ENCODE data around the gene TROAP. TPM values are rescaled to one million over a fixed set of nuclear protein-coding genes. Genes with fewer than 3 reads are reported as not detected.

The TROAP gene
- total RNA-seq, 1 experiment from 2014 or later: 135 TPM

- H3K36me3 Mint-ChIP-seq (ENCODE audit: insufficient read depth, unreplicated experiment): peaks cover 24% of the 10 kb centered on the region
- Histone ChIP-seq H3K9me3 (no peaks in the 10 kb centered on the region), H3K4me3 (ENCODE audit: low read depth, low read length) (no peak overlapping the region), H3K4me1 (peaks cover 16% of the 10 kb centered on the region), H3K36me3 (ENCODE audit: control insufficient read depth, insufficient read depth, low read length) (peaks cover 4% of the 10 kb centered on the region), H3K27me3 (replicated peaks; ENCODE audit: control insufficient read depth, insufficient read depth, low read length) (no peaks in the 10 kb centered on the region)
- BruUV-seq (replicated peaks): no TSS peak
- DNase-seq: no peak
- ChIA-PET CTCF (interaction anchor here (0.6 to 2.6 kb wide), 5 partner anchors 10 to 165 kb away, joined by 3 to 15 read pairs (median 3); partner anchors contain the start of gene TROAP), POLR2A (no interaction called here)
- H3K27ac Mint-ChIP-seq (ENCODE audit: unreplicated experiment): no peak overlapping the region
- peak overlapping the region; percentile 90 for H3K4me3 Mint-ChIP-seq (ENCODE audit: unreplicated experiment)
- H3K9me3 Mint-ChIP-seq (ENCODE audit: unreplicated experiment): no peaks in the 10 kb centered on the region
- intact Hi-C loops (cut with micrococcal nuclease; ENCODE audit: unreplicated experiment): no loop called here
- H3K4me1 Mint-ChIP-seq (ENCODE audit: low read depth, unreplicated experiment): peaks cover 14% of the 10 kb centered on the region
- TF ChIP-seq, protein P1, sequence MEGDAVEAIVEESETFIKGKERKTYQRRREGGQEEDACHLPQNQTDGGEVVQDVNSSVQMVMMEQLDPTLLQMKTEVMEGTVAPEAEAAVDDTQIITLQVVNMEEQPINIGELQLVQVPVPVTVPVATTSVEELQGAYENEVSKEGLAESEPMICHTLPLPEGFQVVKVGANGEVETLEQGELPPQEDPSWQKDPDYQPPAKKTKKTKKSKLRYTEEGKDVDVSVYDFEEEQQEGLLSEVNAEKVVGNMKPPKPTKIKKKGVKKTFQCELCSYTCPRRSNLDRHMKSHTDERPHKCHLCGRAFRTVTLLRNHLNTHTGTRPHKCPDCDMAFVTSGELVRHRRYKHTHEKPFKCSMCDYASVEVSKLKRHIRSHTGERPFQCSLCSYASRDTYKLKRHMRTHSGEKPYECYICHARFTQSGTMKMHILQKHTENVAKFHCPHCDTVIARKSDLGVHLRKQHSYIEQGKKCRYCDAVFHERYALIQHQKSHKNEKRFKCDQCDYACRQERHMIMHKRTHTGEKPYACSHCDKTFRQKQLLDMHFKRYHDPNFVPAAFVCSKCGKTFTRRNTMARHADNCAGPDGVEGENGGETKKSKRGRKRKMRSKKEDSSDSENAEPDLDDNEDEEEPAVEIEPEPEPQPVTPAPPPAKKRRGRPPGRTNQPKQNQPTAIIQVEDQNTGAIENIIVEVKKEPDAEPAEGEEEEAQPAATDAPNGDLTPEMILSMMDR (IDR thresholded peaks at IDR 0.05; ENCODE audit: insufficient read depth in 1 of 2, low read depth in 1 of 2, low read length in 1 of 2, severe bottlenecking in 1 of 2, unreplicated experiment in 1 of 2): no peak
- H3K27me3 Mint-ChIP-seq (ENCODE audit: insufficient read depth, unreplicated experiment): no peaks in the 10 kb centered on the region
These were observed 26.2 kb downstream of the TROAP start for GRCh38 chr12:49349266-49349665.

GRCh38 chr12:49352351-49352750, 29.3 kb downstream of the TROAP start:
- no peak for DNase-seq
- H3K27ac Mint-ChIP-seq (ENCODE audit: unreplicated experiment): no peak overlapping the region
- H3K36me3 Mint-ChIP-seq (ENCODE audit: insufficient read depth, unreplicated experiment): peaks cover 16% of the 10 kb centered on the region
- H3K9me3 Mint-ChIP-seq (ENCODE audit: unreplicated experiment): no peaks in the 10 kb centered on the region
- ChIA-PET CTCF (interaction anchor here (1.1 kb wide), 1 partner anchor 21 kb away, joined by 5 read pairs; no protein-coding TSS in a partner anchor), POLR2A (interaction anchor here (1.1 kb wide), 1 partner anchor 15 kb away, joined by 3 read pairs; the partner anchor contains the start of gene SPATS2)
- Histone ChIP-seq H3K4me1 (peaks cover 13% of the 10 kb centered on the region), H3K36me3 (ENCODE audit: control insufficient read depth, insufficient read depth, low read length) (peaks cover 4% of the 10 kb centered on the region), H3K27me3 (replicated peaks; ENCODE audit: control insufficient read depth, insufficient read depth, low read length) (no peaks in the 10 kb centered on the region), H3K9me3 (no peaks in the 10 kb centered on the region), H3K4me3 (ENCODE audit: low read depth, low read length) (no peak overlapping the region)
- TF ChIP-seq, protein P1 (IDR thresholded peaks at IDR 0.05; ENCODE audit: insufficient read depth in 1 of 2, low read depth in 1 of 2, low read length in 1 of 2, severe bottlenecking in 1 of 2, unreplicated experiment in 1 of 2): no peak
- H3K27me3 Mint-ChIP-seq (ENCODE audit: insufficient read depth, unreplicated experiment): no peaks in the 10 kb centered on the region
- peaks cover 14% of the 10 kb centered on the region for H3K4me1 Mint-ChIP-seq (ENCODE audit: low read depth, unreplicated experiment)
- H3K4me3 Mint-ChIP-seq (ENCODE audit: unreplicated experiment): no peak overlapping the region
- intact Hi-C loops (cut with micrococcal nuclease; ENCODE audit: unreplicated experiment): no loop called here
- no TSS peak for BruUV-seq (replicated peaks)

GRCh38 chr12:49355913-49356312, 32.9 kb downstream of the TROAP start:
- POLR2A ChIA-PET: no interaction called here
- no peaks in the 10 kb centered on the region for H3K9me3 ChIP-seq
- DNase-seq: no peak
- H3K36me3 ChIP-seq (ENCODE audit: control insufficient read depth, insufficient read depth, low read length): peaks cover 3% of the 10 kb centered on the region
- H3K9me3 Mint-ChIP-seq (ENCODE audit: unreplicated experiment): no peaks in the 10 kb centered on the region
- no TSS peak for BruUV-seq (replicated peaks)
- H3K27me3 Mint-ChIP-seq (ENCODE audit: insufficient read depth, unreplicated experiment): no peaks in the 10 kb centered on the region
- peaks cover 11% of the 10 kb centered on the region for H3K36me3 Mint-ChIP-seq (ENCODE audit: insufficient read depth, unreplicated experiment)
- H3K4me1 ChIP-seq: no peaks in the 10 kb centered on the region
- no peak overlapping the region for H3K4me3 Mint-ChIP-seq (ENCODE audit: unreplicated experiment)
- intact Hi-C loops (cut with micrococcal nuclease; ENCODE audit: unreplicated experiment): loop anchor here (2.0 kb wide), 1 partner anchor 67 kb away; no protein-coding TSS in a partner anchor
- H3K27ac Mint-ChIP-seq (ENCODE audit: unreplicated experiment): no peak overlapping the region
- peaks cover 9% of the 10 kb centered on the region for H3K4me1 Mint-ChIP-seq (ENCODE audit: low read depth, unreplicated experiment)
- H3K4me3 ChIP-seq (ENCODE audit: low read depth, low read length): no peak overlapping the region
- H3K27me3 ChIP-seq (replicated peaks; ENCODE audit: control insufficient read depth, insufficient read depth, low read length): no peaks in the 10 kb centered on the region
- CTCF ChIA-PET: interaction anchor here (0.7 to 4.9 kb wide), 2 partner anchors 55 to 157 kb away, joined by 3 to 178 read pairs; no protein-coding TSS in a partner anchor
- TF ChIP-seq, protein P1 (IDR thresholded peaks at IDR 0.05; ENCODE audit: insufficient read depth in 1 of 2, low read depth in 1 of 2, low read length in 1 of 2, severe bottlenecking in 1 of 2, unreplicated experiment in 1 of 2): no peak
